ENCODE data around the gene SORCS2.

- no peak for TF ChIP-seq POLR2A (IDR thresholded peaks at IDR 0.05; ENCODE audit: low read length)
- no peak for TF ChIP-seq GATA1 (IDR thresholded peaks at IDR 0.05; ENCODE audit: low read depth, low read length)
Observed at GRCh38 chr4:7704625-7705024, 512.3 kb downstream of the SORCS2 start.
